Psoas muscle (tissue), 8 donors: ENCODE results near the gene BTNL8. TPM values are rescaled to one million over a fixed set of nuclear protein-coding genes. Genes with fewer than 3 reads are reported as not detected.

ENCODE experiments used
- ATAC-seq, 4 donors: fragments of 200-7000 bp; cut with Tn5 transposase; one replicate each; pipeline ENCODE4 v1.9.1; 2020; ENCODE audit warnings: moderate library complexity in 3 of 4, mild to moderate bottlenecking in 2 of 4
- DNase-seq, 2 donors: peaks; one replicate each; pipeline ENCODE4 v3.0.0-alpha.2; 2020
- H3K27ac ChIP-seq: fragments of 200-600 bp; one replicate; pipeline ENCODE4 v1.8.0; 2022
- H3K27me3 ChIP-seq, 3 donors: fragments of 200-600 bp in 1 of 3; one replicate each; pipeline versions ENCODE4 v1.6.1 to v1.8.0; 2013 to 2022; ENCODE audit warnings: low read length in 2 of 3, mild to moderate bottlenecking in 2 of 3, moderate library complexity in 1 of 3; ENCODE audit not compliant: insufficient read depth in 3 of 3
- H3K36me3 ChIP-seq, 2 donors: fragments of 200-600 bp in 1 of 2; one replicate each; pipeline versions ENCODE4 v1.6.1 to v1.8.0; 2013 to 2022; ENCODE audit warnings: low read depth in 1 of 2, mild to moderate bottlenecking in 1 of 2, moderate library complexity in 1 of 2; ENCODE audit not compliant: insufficient read depth in 1 of 2
- H3K4me1 ChIP-seq: fragments of 200-600 bp; one replicate; pipeline ENCODE4 v1.8.0; 2022
- H3K4me3 ChIP-seq: fragments of 200-600 bp; one replicate; pipeline ENCODE4 v1.8.0; 2022; ENCODE audit warnings: mild to moderate bottlenecking
- H3K9me3 ChIP-seq: fragments of 200-600 bp; one replicate; pipeline ENCODE4 v1.8.0; 2022
- WGBS, 3 donors: extraction: QIAGEN DNeasy Blood & Tissue Kit; methylation state at CpG; one replicate each; pipeline versions ENCODE4 v1.1.6 to v1.1.7; 2013; 5-methylcytosine and 5-hydroxymethylcytosine counted together
- intact Hi-C, 2 donors: fragments of 100-400 bp; cut with DNase I; formaldehyde crosslinking; loops; one replicate each; pipeline versions ENCODE4 v1.11.0 to v1.14.2; 2022
- long read RNA-seq, 2 donors: library from polyadenylated mRNA; unstranded; transcript quantifications; one replicate each; pipeline ENCODE4 v2.0.0, GENCODE V29; 2021
- polyA plus RNA-seq, 3 donors: library from polyadenylated mRNA; stranded (reverse); fragments of 200-250 nt; gene quantifications; one replicate each; pipeline ENCODE4 v1.2.3, GENCODE V29; 2013
- total RNA-seq, 4 donors: library from RNA; stranded (reverse); fragmentation: NEBNext Ultra II Directional in 2 of 4; extraction: Animal tissue kit (Norgen Biotek cat#: 25700) in 2 of 4; gene quantifications; one replicate each; pipeline versions ENCODE4 v1.2.1 to v1.2.4, GENCODE V29; 2021 to 2023
- TF ChIP-seq, protein P1 (sequence below): fragments of 200-600 bp; IDR thresholded peaks from one replicate; pipeline ENCODE4 v1.8.0; 2022; ENCODE audit warnings: antibody characterized with exemption
- donor health status: healthy with polysubstance abuse.
- donor health status: DM: no; HTN: no; CAD: no; lungs with moderate emphysema.
- donor health status: Bipolar disorder and iron deficiency.
- donor health status: healthy.
- donor health status: DM: yes; HTN: yes; CAD: no.
- donor health status: DM: no; HTN: no; CAD: no.
- donor health status: DM: no; HTN: no; CAD: no.
- donor health status: DM: yes; HTN: yes; CAD: no.

The BTNL8 gene, protein sequence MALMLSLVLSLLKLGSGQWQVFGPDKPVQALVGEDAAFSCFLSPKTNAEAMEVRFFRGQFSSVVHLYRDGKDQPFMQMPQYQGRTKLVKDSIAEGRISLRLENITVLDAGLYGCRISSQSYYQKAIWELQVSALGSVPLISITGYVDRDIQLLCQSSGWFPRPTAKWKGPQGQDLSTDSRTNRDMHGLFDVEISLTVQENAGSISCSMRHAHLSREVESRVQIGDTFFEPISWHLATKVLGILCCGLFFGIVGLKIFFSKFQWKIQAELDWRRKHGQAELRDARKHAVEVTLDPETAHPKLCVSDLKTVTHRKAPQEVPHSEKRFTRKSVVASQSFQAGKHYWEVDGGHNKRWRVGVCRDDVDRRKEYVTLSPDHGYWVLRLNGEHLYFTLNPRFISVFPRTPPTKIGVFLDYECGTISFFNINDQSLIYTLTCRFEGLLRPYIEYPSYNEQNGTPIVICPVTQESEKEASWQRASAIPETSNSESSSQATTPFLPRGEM
- total RNA-seq (under 1 TPM in 3 of 4 donors, not detected in 1; 0.19 to 0.46 (median 0.27) TPM), polyA plus RNA-seq (under 1 TPM in 2 of 3 donors, not detected in 1; 0.09 to 0.13 TPM)
- long read RNA-seq, donor 1: 0 reads
- long read RNA-seq, donor 2: 0 reads

DNA sequence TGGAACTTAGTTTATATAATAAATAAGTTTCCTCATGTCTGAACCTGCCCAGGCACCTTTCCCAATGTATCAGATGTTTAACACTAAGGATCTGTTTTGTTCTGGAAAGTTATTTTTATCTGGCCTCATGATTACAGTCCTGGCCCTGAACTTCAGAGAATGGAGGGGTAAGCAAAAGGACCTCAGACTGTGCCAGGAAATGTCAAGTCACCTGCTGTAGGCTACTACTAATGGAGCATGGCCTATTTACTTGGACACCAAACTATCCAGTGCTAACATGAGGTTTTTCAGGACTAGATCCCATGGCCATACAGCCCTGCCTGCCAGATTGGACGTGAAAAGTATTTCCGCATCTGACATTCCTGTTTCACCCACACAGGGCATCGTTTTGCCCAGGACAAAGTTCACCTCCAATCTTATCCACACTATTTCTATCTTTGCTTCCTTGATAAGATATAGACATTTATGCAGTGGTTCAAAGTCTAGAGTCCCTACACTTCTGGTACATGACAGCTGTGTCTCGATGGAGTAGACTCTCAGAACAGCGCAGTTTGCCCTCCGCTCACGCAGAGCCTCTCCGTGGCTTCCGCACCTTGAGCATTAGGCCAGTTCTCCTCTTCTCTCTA lies at the start of gene BTNL8:
Gene BTNL8, plus strand, starts transcription at position 539 of the 626 bp plus-strand sequence. CDS start 152 bp downstream, outside the sequence.
- H3K9me3 ChIP-seq: peaks cover 5% of the 10 kb centered on the region
- H3K36me3 ChIP-seq: no peaks in the 10 kb centered on the region
- peak within 1 kb of the TSS; percentile 46 for H3K27ac ChIP-seq
- intact Hi-C loops: no loop called here
- TF ChIP-seq, protein P1, sequence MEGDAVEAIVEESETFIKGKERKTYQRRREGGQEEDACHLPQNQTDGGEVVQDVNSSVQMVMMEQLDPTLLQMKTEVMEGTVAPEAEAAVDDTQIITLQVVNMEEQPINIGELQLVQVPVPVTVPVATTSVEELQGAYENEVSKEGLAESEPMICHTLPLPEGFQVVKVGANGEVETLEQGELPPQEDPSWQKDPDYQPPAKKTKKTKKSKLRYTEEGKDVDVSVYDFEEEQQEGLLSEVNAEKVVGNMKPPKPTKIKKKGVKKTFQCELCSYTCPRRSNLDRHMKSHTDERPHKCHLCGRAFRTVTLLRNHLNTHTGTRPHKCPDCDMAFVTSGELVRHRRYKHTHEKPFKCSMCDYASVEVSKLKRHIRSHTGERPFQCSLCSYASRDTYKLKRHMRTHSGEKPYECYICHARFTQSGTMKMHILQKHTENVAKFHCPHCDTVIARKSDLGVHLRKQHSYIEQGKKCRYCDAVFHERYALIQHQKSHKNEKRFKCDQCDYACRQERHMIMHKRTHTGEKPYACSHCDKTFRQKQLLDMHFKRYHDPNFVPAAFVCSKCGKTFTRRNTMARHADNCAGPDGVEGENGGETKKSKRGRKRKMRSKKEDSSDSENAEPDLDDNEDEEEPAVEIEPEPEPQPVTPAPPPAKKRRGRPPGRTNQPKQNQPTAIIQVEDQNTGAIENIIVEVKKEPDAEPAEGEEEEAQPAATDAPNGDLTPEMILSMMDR: no peak
- H3K4me1 ChIP-seq: no peaks in the 10 kb centered on the region
- ATAC-seq: peak in 3 of 4 donors; percentile 61 to 85 (median 74)
- H3K4me3 ChIP-seq: no peak within 1 kb of the TSS
- no peak for DNase-seq
- no peaks in the 10 kb centered on the region for H3K27me3 ChIP-seq
- WGBS, 3 donors: 71 to 82% (median 75%) methylated on average over 9 of the region's 9 CpGs

DNA sequence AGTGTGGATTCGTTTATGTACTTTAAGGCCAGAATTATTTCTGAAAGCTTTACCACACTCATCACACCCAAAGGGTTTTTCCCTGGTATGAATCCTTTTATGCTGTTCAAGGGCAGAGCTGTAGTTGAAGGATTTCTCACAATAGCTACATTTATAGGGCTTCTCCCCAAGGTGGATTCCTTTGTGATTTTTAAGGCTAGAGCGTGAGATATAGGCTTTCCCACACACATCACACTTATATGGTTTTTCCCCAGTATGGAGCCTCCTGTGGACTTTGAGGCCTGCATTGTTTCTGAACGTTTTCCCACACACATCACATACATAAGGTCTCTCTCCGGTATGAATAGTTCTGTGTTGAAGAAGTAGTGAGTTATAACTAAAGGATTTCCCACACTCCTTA lies 49.1 kb upstream of the BTNL8 start:
- TF ChIP-seq, protein P1: no peak
- intact Hi-C loops: no loop called here
- no peak overlapping the region for H3K4me3 ChIP-seq
- no peaks in the 10 kb centered on the region for H3K9me3 ChIP-seq
- ATAC-seq (no peak), DNase-seq (no peak)
- no peaks in the 10 kb centered on the region for H3K4me1 ChIP-seq
- no peak overlapping the region for H3K27ac ChIP-seq
- peaks cover 14 to 49% of the 10 kb centered on the region in 2 donors for H3K36me3 ChIP-seq
- 89 to 94% (median 92%) methylated on average over 4 of the region's 4 CpGs for WGBS, 3 donors
- H3K27me3 ChIP-seq: no peaks in the 10 kb centered on the region

DNA sequence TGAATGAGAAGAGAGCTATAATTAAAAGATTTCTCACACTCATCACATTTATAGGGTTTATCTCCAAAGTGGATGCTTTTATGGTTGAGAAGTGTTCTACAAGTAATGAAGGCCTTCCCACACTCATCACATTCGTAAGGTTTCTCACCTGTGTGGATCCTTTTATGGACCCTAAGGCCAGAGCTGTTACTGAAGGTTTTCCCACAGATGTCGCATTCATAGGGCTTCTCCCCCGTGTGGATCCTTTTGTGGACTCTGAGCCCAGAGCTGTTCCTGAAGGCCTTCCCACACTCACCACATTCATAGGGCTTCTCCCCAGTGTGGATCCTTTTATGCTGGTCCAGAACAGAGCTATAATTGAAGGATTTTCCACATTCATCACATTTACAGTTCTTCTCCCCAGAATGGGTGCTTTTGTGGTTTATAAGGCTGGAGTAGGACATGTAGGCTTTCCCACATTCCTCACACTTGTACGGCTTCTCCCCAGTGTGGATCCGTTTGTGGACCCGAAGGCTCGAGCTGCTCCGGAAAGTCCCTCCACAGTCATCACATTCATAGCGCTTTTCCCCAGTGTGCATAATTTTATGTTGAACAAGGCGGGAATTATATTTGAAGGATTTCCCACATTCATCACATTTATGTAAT lies 48.4 kb upstream of the BTNL8 start:
- no peaks in the 10 kb centered on the region for H3K27me3 ChIP-seq
- TF ChIP-seq, protein P1: no peak
- no peak for DNase-seq
- no peaks in the 10 kb centered on the region for H3K4me1 ChIP-seq
- no peaks in the 10 kb centered on the region for H3K9me3 ChIP-seq
- intact Hi-C loops: no loop called here
- no peak overlapping the region for H3K4me3 ChIP-seq
- H3K36me3 ChIP-seq: peaks cover 14 to 57% of the 10 kb centered on the region in 2 donors
- no peak for ATAC-seq
- WGBS, 3 donors: 97 to 98% (median 98%) methylated on average over 10 of the region's 10 CpGs
- H3K27ac ChIP-seq: no peak overlapping the region

DNA sequence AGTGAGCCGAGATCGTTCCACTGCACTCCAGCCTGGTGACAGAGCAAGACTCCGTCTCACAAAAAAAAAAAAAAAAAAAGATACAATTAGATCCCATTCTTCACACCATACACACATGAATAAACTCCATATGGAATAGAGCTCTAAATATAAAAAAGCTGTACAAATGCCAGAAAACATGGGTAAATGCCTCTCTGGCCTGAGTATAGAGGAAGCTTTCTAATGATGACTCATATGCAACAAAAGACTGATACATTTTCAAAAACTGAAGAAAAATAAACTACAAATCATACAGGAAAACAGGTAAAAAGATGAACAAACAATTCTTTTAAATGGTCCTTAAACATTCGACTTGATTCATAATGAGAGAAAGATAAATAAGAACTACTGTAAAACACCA lies 46.5 kb upstream of the BTNL8 start:
- WGBS, 3 donors: 85 to 89% (median 88%) methylated on average over 4 of the region's 4 CpGs
- H3K36me3 ChIP-seq: peaks cover 14 to 65% of the 10 kb centered on the region in 2 donors
- TF ChIP-seq, protein P1: no peak

More for the DNA sequence above, 46.5 kb upstream of the BTNL8 start:
- Histone ChIP-seq H3K4me3 (no peak overlapping the region), H3K27ac (no peak overlapping the region), H3K27me3 (no peaks in the 10 kb centered on the region), H3K9me3 (no peaks in the 10 kb centered on the region), H3K4me1 (no peaks in the 10 kb centered on the region)
- no peak for ATAC-seq
- DNase-seq: no peak
- intact Hi-C loops: no loop called here
